ENCODE results near the gene ABCB1.

The ABCB1 gene

GRCh38 chr7:87506246-87507180, 94.2 kb downstream of the ABCB1 start:
- Histone ChIP-seq H3K36me3 (ENCODE audit: control insufficient read depth in 5 of 5, insufficient read depth in 5 of 5, low read length in 5 of 5) (no peaks in the 10 kb centered on the region), H3K9me3 (ENCODE audit: control insufficient read depth in 5 of 5, low read length in 5 of 5) (no peaks in the 10 kb centered on the region), H3K4me3 (ENCODE audit: low read depth in 1 of 5, low read length in 5 of 5) (no peak overlapping the region), H3K4me1 (ENCODE audit: control insufficient read depth in 5 of 5, insufficient read depth in 5 of 5, low read length in 5 of 5) (no peaks in the 10 kb centered on the region), H3K27ac (ENCODE audit: low read depth, low read length) (no peak overlapping the region), H3K27me3 (ENCODE audit: control insufficient read depth in 5 of 5, insufficient read depth in 4 of 5, low read length in 5 of 5) (no peaks in the 10 kb centered on the region), H3K9ac (ENCODE audit: low read length in 5 of 5) (no peak overlapping the region)

- no peak overlapping the region for H3K9ac ChIP-seq (ENCODE audit: low read length in 5 of 5)
- H3K27ac ChIP-seq (ENCODE audit: low read depth, low read length) = no peak overlapping the region
These were observed 95.0 kb downstream of the ABCB1 start for GRCh38 chr7:87505557-87506245.

GRCh38 chr7:87505122-87505521, 95.6 kb downstream of the ABCB1 start:
- H3K4me3 ChIP-seq (ENCODE audit: low read depth in 1 of 5, low read length in 5 of 5) = no peak overlapping the region
- no peaks in the 10 kb centered on the region for H3K9me3 ChIP-seq (ENCODE audit: control insufficient read depth in 5 of 5, low read length in 5 of 5)
- H3K36me3 ChIP-seq (ENCODE audit: control insufficient read depth in 5 of 5, insufficient read depth in 5 of 5, low read length in 5 of 5) = no peaks in the 10 kb centered on the region
- H3K9ac ChIP-seq (ENCODE audit: low read length in 5 of 5) = no peak overlapping the region
- H3K4me1 ChIP-seq (ENCODE audit: control insufficient read depth in 5 of 5, insufficient read depth in 5 of 5, low read length in 5 of 5) = no peaks in the 10 kb centered on the region
- no peaks in the 10 kb centered on the region for H3K27me3 ChIP-seq (ENCODE audit: control insufficient read depth in 5 of 5, insufficient read depth in 4 of 5, low read length in 5 of 5)
- H3K27ac ChIP-seq (ENCODE audit: low read depth, low read length) = no peak overlapping the region

More at GRCh38 chr7:87505557-87506245, 95.0 kb downstream of the ABCB1 start:
- H3K27me3 ChIP-seq (ENCODE audit: control insufficient read depth in 5 of 5, insufficient read depth in 4 of 5, low read length in 5 of 5) = no peaks in the 10 kb centered on the region
- H3K9me3 ChIP-seq (ENCODE audit: control insufficient read depth in 5 of 5, low read length in 5 of 5) = no peaks in the 10 kb centered on the region
- H3K4me1 ChIP-seq (ENCODE audit: control insufficient read depth in 5 of 5, insufficient read depth in 5 of 5, low read length in 5 of 5) = no peaks in the 10 kb centered on the region
- no peaks in the 10 kb centered on the region for H3K36me3 ChIP-seq (ENCODE audit: control insufficient read depth in 5 of 5, insufficient read depth in 5 of 5, low read length in 5 of 5)
- H3K4me3 ChIP-seq (ENCODE audit: low read depth in 1 of 5, low read length in 5 of 5) = no peak overlapping the region

- no peaks in the 10 kb centered on the region for H3K4me1 ChIP-seq (ENCODE audit: control insufficient read depth in 5 of 5, insufficient read depth in 5 of 5, low read length in 5 of 5)
- peaks cover 0 to 2% (median 0%) of the 10 kb centered on the region in 5 donors for H3K9me3 ChIP-seq (ENCODE audit: control insufficient read depth in 5 of 5, low read length in 5 of 5)
- H3K36me3 ChIP-seq (ENCODE audit: control insufficient read depth in 5 of 5, insufficient read depth in 5 of 5, low read length in 5 of 5) = no peaks in the 10 kb centered on the region
- no peak overlapping the region for H3K9ac ChIP-seq (ENCODE audit: low read length in 5 of 5)
- no peak overlapping the region for H3K27ac ChIP-seq (ENCODE audit: low read depth, low read length)
- H3K4me3 ChIP-seq (ENCODE audit: low read depth in 1 of 5, low read length in 5 of 5) = no peak overlapping the region
- no peaks in the 10 kb centered on the region for H3K27me3 ChIP-seq (ENCODE audit: control insufficient read depth in 5 of 5, insufficient read depth in 4 of 5, low read length in 5 of 5)
These were observed 101.2 kb downstream of the ABCB1 start for GRCh38 chr7:87499494-87499893.

GRCh38 chr7:87498893-87499292, 101.8 kb downstream of the ABCB1 start:
- Histone ChIP-seq H3K4me1 (ENCODE audit: control insufficient read depth in 5 of 5, insufficient read depth in 5 of 5, low read length in 5 of 5) (no peaks in the 10 kb centered on the region), H3K36me3 (ENCODE audit: control insufficient read depth in 5 of 5, insufficient read depth in 5 of 5, low read length in 5 of 5) (no peaks in the 10 kb centered on the region), H3K27me3 (ENCODE audit: control insufficient read depth in 5 of 5, insufficient read depth in 4 of 5, low read length in 5 of 5) (no peaks in the 10 kb centered on the region), H3K4me3 (ENCODE audit: low read depth in 1 of 5, low read length in 5 of 5) (no peak overlapping the region), H3K9me3 (ENCODE audit: control insufficient read depth in 5 of 5, low read length in 5 of 5) (peaks cover 0 to 5% (median 0%) of the 10 kb centered on the region in 5 donors), H3K9ac (ENCODE audit: low read length in 5 of 5) (no peak overlapping the region), H3K27ac (ENCODE audit: low read depth, low read length) (no peak overlapping the region)

- no peak overlapping the region for H3K27ac ChIP-seq (ENCODE audit: low read depth, low read length)
- H3K4me1 ChIP-seq (ENCODE audit: control insufficient read depth in 5 of 5, insufficient read depth in 5 of 5, low read length in 5 of 5) = no peaks in the 10 kb centered on the region
- H3K9ac ChIP-seq (ENCODE audit: low read length in 5 of 5) = no peak overlapping the region
- no peaks in the 10 kb centered on the region for H3K36me3 ChIP-seq (ENCODE audit: control insufficient read depth in 5 of 5, insufficient read depth in 5 of 5, low read length in 5 of 5)
- H3K9me3 ChIP-seq (ENCODE audit: control insufficient read depth in 5 of 5, low read length in 5 of 5) = peaks cover 0 to 5% (median 0%) of the 10 kb centered on the region in 5 donors
- H3K4me3 ChIP-seq (ENCODE audit: low read depth in 1 of 5, low read length in 5 of 5) = no peak overlapping the region
- no peaks in the 10 kb centered on the region for H3K27me3 ChIP-seq (ENCODE audit: control insufficient read depth in 5 of 5, insufficient read depth in 4 of 5, low read length in 5 of 5)
These were observed 103.2 kb downstream of the ABCB1 start for GRCh38 chr7:87497482-87497881.

GRCh38 chr7:87495366-87495765, 105.3 kb downstream of the ABCB1 start:
- no peak overlapping the region for H3K27ac ChIP-seq (ENCODE audit: low read depth, low read length)

GRCh38 chr7:87494454-87494853, 106.2 kb downstream of the ABCB1 start:
- no peaks in the 10 kb centered on the region for H3K4me1 ChIP-seq (ENCODE audit: control insufficient read depth in 5 of 5, insufficient read depth in 5 of 5, low read length in 5 of 5)
- no peak overlapping the region for H3K9ac ChIP-seq (ENCODE audit: low read length in 5 of 5)

More at GRCh38 chr7:87495366-87495765, 105.3 kb downstream of the ABCB1 start:
- no peak overlapping the region for H3K9ac ChIP-seq (ENCODE audit: low read length in 5 of 5)
- no peaks in the 10 kb centered on the region for H3K4me1 ChIP-seq (ENCODE audit: control insufficient read depth in 5 of 5, insufficient read depth in 5 of 5, low read length in 5 of 5)
- no peak overlapping the region for H3K4me3 ChIP-seq (ENCODE audit: low read depth in 1 of 5, low read length in 5 of 5)
- H3K36me3 ChIP-seq (ENCODE audit: control insufficient read depth in 5 of 5, insufficient read depth in 5 of 5, low read length in 5 of 5) = no peaks in the 10 kb centered on the region
- no peaks in the 10 kb centered on the region for H3K27me3 ChIP-seq (ENCODE audit: control insufficient read depth in 5 of 5, insufficient read depth in 4 of 5, low read length in 5 of 5)
- peaks cover 0 to 7% (median 0%) of the 10 kb centered on the region in 5 donors for H3K9me3 ChIP-seq (ENCODE audit: control insufficient read depth in 5 of 5, low read length in 5 of 5)

GRCh38 chr7:87483131-87483530, 117.6 kb downstream of the ABCB1 start:
- no peak overlapping the region for H3K4me3 ChIP-seq (ENCODE audit: low read depth in 1 of 5, low read length in 5 of 5)
- no peaks in the 10 kb centered on the region for H3K27me3 ChIP-seq (ENCODE audit: control insufficient read depth in 5 of 5, insufficient read depth in 4 of 5, low read length in 5 of 5)
- H3K4me1 ChIP-seq (ENCODE audit: control insufficient read depth in 5 of 5, insufficient read depth in 5 of 5, low read length in 5 of 5) = no peaks in the 10 kb centered on the region
- H3K27ac ChIP-seq (ENCODE audit: low read depth, low read length) = no peak overlapping the region
- H3K9ac ChIP-seq (ENCODE audit: low read length in 5 of 5) = no peak overlapping the region
- H3K9me3 ChIP-seq (ENCODE audit: control insufficient read depth in 5 of 5, low read length in 5 of 5) = no peaks in the 10 kb centered on the region
- no peaks in the 10 kb centered on the region for H3K36me3 ChIP-seq (ENCODE audit: control insufficient read depth in 5 of 5, insufficient read depth in 5 of 5, low read length in 5 of 5)

More at GRCh38 chr7:87494454-87494853, 106.2 kb downstream of the ABCB1 start:
- H3K36me3 ChIP-seq (ENCODE audit: control insufficient read depth in 5 of 5, insufficient read depth in 5 of 5, low read length in 5 of 5) = no peaks in the 10 kb centered on the region
- no peak overlapping the region for H3K27ac ChIP-seq (ENCODE audit: low read depth, low read length)
- no peaks in the 10 kb centered on the region for H3K27me3 ChIP-seq (ENCODE audit: control insufficient read depth in 5 of 5, insufficient read depth in 4 of 5, low read length in 5 of 5)
- H3K4me3 ChIP-seq (ENCODE audit: low read depth in 1 of 5, low read length in 5 of 5) = no peak overlapping the region
- H3K9me3 ChIP-seq (ENCODE audit: control insufficient read depth in 5 of 5, low read length in 5 of 5) = peaks cover 0 to 7% (median 0%) of the 10 kb centered on the region in 5 donors

GRCh38 chr7:87482115-87482514, 118.6 kb downstream of the ABCB1 start:
- Histone ChIP-seq H3K4me1 (ENCODE audit: control insufficient read depth in 5 of 5, insufficient read depth in 5 of 5, low read length in 5 of 5) (no peaks in the 10 kb centered on the region), H3K27ac (ENCODE audit: low read depth, low read length) (no peak overlapping the region), H3K9ac (ENCODE audit: low read length in 5 of 5) (no peak overlapping the region), H3K4me3 (ENCODE audit: low read depth in 1 of 5, low read length in 5 of 5) (no peak overlapping the region), H3K36me3 (ENCODE audit: control insufficient read depth in 5 of 5, insufficient read depth in 5 of 5, low read length in 5 of 5) (no peaks in the 10 kb centered on the region), H3K27me3 (ENCODE audit: control insufficient read depth in 5 of 5, insufficient read depth in 4 of 5, low read length in 5 of 5) (peaks cover 0 to 2% (median 0%) of the 10 kb centered on the region in 5 donors), H3K9me3 (ENCODE audit: control insufficient read depth in 5 of 5, low read length in 5 of 5) (no peaks in the 10 kb centered on the region)
